SK-N-SH (cell line): ENCODE measurements around the gene DMBT1. TPM values are rescaled to one million over a fixed set of nuclear protein-coding genes. Genes with fewer than 3 reads are reported as not detected.

Experiments used
- CTCF ChIA-PET: fragments of 300-600, 350-600 bp; formaldehyde crosslinking; extraction: SDS; loops from one replicate; lab custom pipeline; 2021; lab: Yijun Ruan, JAX
- POLR2A ChIA-PET: fragments of 350-600 bp; sonication (Branson Sonifier 250); formaldehyde crosslinking; extraction: SDS; loops from one replicate; lab custom pipeline; 2020; ENCODE audit warnings: antibody characterized with exemption, inconsistent platforms; lab: Yijun Ruan, JAX
- DNase-seq: peaks from one replicate; pipeline ENCODE4 v3.0.0; 2012
- H2AFZ ChIP-seq: fragments of 200-600 bp; sonication (generic); 2 replicates; pipeline ENCODE4 v1.8.1; 2016; ENCODE audit warnings: antibody characterized with exemption, mild to moderate bottlenecking, low read depth
- H3F3A ChIP-seq: fragments of 200-600 bp; sonication (generic); replicated peaks from 2 replicates; pipeline ENCODE3; 2016; ENCODE audit warnings: antibody characterized with exemption, mild to moderate bottlenecking; ENCODE audit not compliant: insufficient read depth
- H3K27ac ChIP-seq, 2 experiments: fragments of 200-500 bp in 1 of 2; fragments of 200-600 bp in 1 of 2; sonication (Bioruptor generic) in 1 of 2; sonication (generic), shearing (Covaris generic) in 1 of 2; 2 replicates each; pipeline versions ENCODE4 v1.5.1 to v1.6.1; 2014 to 2016; ENCODE audit warnings: low read depth in 2 of 2, inconsistent platforms in 1 of 2, low read length in 1 of 2, mild to moderate bottlenecking in 1 of 2, mixed read lengths in 1 of 2
- H3K27me3 ChIP-seq: fragments of 200-600 bp; sonication (generic), shearing (Covaris generic); 2 replicates; pipeline ENCODE4 v1.6.1; 2016; ENCODE audit warnings: mixed run types; ENCODE audit not compliant: insufficient read depth
- H3K36me3 ChIP-seq, 2 experiments: fragments of 200-500 bp in 1 of 2; fragments of 200-600 bp in 1 of 2; sonication (Bioruptor generic) in 1 of 2; sonication (generic) in 1 of 2; replicated peaks in 1 of 2; 2 replicates each; pipeline versions ENCODE3 to v1.5.1; 2014 to 2016; ENCODE audit warnings: low read length in 1 of 2, mild to moderate bottlenecking in 1 of 2; ENCODE audit not compliant: insufficient read depth in 2 of 2, control insufficient read depth in 1 of 2
- H3K4me1 ChIP-seq, 2 experiments: fragments of 200-500 bp in 1 of 2; fragments of 200-600 bp in 1 of 2; sonication (Bioruptor generic) in 1 of 2; sonication (generic), shearing (Covaris generic) in 1 of 2; 2 replicates each; pipeline versions ENCODE4 v1.5.1 to v1.6.1; 2014 to 2016; ENCODE audit warnings: low read depth in 1 of 2, low read length in 1 of 2, mixed run types in 1 of 2; ENCODE audit not compliant: insufficient read depth in 2 of 2, control insufficient read depth in 1 of 2
- H3K4me2 ChIP-seq: fragments of 200-600 bp; sonication (generic), shearing (Covaris generic); 2 replicates; pipeline ENCODE4 v1.6.1; 2017; ENCODE audit warnings: mixed run types
- H3K4me3 ChIP-seq, 2 experiments: fragments of 200-500 bp in 1 of 2; fragments of 200-600 bp in 1 of 2; sonication (Bioruptor generic) in 1 of 2; sonication (generic), shearing (Covaris generic) in 1 of 2; 2 replicates each; pipeline versions ENCODE4 v1.5.1 to v1.8.1; 2014 to 2016; ENCODE audit warnings: low read depth in 2 of 2, inconsistent platforms in 1 of 2, low read length in 1 of 2, mild to moderate bottlenecking in 1 of 2, mixed read lengths in 1 of 2, moderate library complexity in 1 of 2
- H3K79me2 ChIP-seq: fragments of 200-600 bp; sonication (generic); 2 replicates; pipeline ENCODE4 v1.8.1; 2017; ENCODE audit warnings: mild to moderate bottlenecking; ENCODE audit not compliant: insufficient read depth
- H3K9ac ChIP-seq: fragments of 200-600 bp; sonication (generic); 2 replicates; pipeline ENCODE4 v1.6.1; 2017; ENCODE audit warnings: mixed run types
- H3K9me2 ChIP-seq: fragments of 200-600 bp; sonication (generic); 2 replicates; pipeline ENCODE4 v1.6.1; 2017; ENCODE audit warnings: mixed run types
- H3K9me3 ChIP-seq: fragments of 200-600 bp; sonication (generic); 2 replicates; pipeline ENCODE4 v1.6.1; 2017; ENCODE audit warnings: mixed run types, mild to moderate bottlenecking, moderate library complexity
- H4K20me1 ChIP-seq: fragments of 200-600 bp; sonication (generic); 2 replicates; pipeline ENCODE4 v1.6.1; 2017; ENCODE audit warnings: mild to moderate bottlenecking, mixed run types; ENCODE audit not compliant: insufficient read depth
- CHD2 ChIP-seq: fragments of 150-350 bp; IDR thresholded peaks from 2 replicates; pipeline ENCODE4 v1.6.1; 2018; ENCODE audit warnings: low read length; ENCODE audit not compliant: partially characterized antibody
- CTCF ChIP-seq: fragments of 200-600 bp; sonication (generic); IDR thresholded peaks from 2 replicates; pipeline ENCODE4 v1.6.1; 2017; ENCODE audit warnings: antibody characterized with exemption, mild to moderate bottlenecking, moderate library complexity
- EZH2phosphoT487 ChIP-seq: fragments of 200-600 bp; sonication (generic); IDR thresholded peaks from 2 replicates; pipeline ENCODE4 v1.6.1; 2017; ENCODE audit warnings: low read depth, mixed run types, mild to moderate bottlenecking, antibody characterized with exemption, moderate library complexity, borderline replicate concordance
- FOSL2 ChIP-seq: IDR thresholded peaks from 2 replicates; pipeline ENCODE4 v1.4.0; 2012; ENCODE audit warnings: low read depth, mild to moderate bottlenecking, moderate library complexity, borderline replicate concordance
- GATA2 ChIP-seq: sonication (generic); formaldehyde crosslinking; IDR thresholded peaks from 2 replicates; pipeline ENCODE4 v1.5.0; 2020; ENCODE audit warnings: mild to moderate bottlenecking, missing genetic modification reagents
- IRF3 ChIP-seq: fragments of 150-350 bp; IDR thresholded peaks from 2 replicates; pipeline ENCODE4 v1.6.1; 2016; ENCODE audit warnings: mild to moderate bottlenecking, low read depth, low read length
- PBX3 ChIP-seq: IDR thresholded peaks from 2 replicates; pipeline ENCODE4; 2012
- RAD21 ChIP-seq: IDR thresholded peaks from 2 replicates; pipeline ENCODE4 v1.6.1; 2012; ENCODE audit warnings: mild to moderate bottlenecking, low read length
- SIN3A ChIP-seq: IDR thresholded peaks from 2 replicates; pipeline ENCODE4 v1.6.1; 2012; ENCODE audit warnings: low read depth, mild to moderate bottlenecking, low read length, moderate library complexity, borderline replicate concordance
- TEAD4 ChIP-seq: IDR thresholded peaks from 2 replicates; pipeline ENCODE4 v1.4.0; 2012; ENCODE audit warnings: mild to moderate bottlenecking, borderline replicate concordance; ENCODE audit not compliant: insufficient read depth
- USF2 ChIP-seq: fragments of 150-350 bp; IDR thresholded peaks from 2 replicates; pipeline ENCODE4 v1.6.1; 2017; ENCODE audit warnings: antibody characterized with exemption, low read length, low read depth, borderline replicate concordance
- YY1 ChIP-seq: IDR thresholded peaks from 2 replicates; pipeline ENCODE4 v1.4.0; 2012; ENCODE audit warnings: low read depth, mild to moderate bottlenecking
- ZBTB33 ChIP-seq: IDR thresholded peaks from 2 replicates; pipeline ENCODE4 v1.4.0; 2012; ENCODE audit warnings: low read depth, borderline replicate concordance
- WGBS: methylation state at CpG from one replicate; pipeline ENCODE4 v1.1.6; 2017; ENCODE audit warnings: low lambda C conversion rate; 5-methylcytosine and 5-hydroxymethylcytosine counted together
- polyA plus RNA-seq, 3 experiments: library from polyadenylated mRNA; depleted of rRNA; stranded (reverse); fragments of >200 nt; gene quantifications; 2 replicates each; pipeline ENCODE4 v1.2.3, GENCODE V29; 2012

The DMBT1 gene
- polyA plus RNA-seq, 1 of the 3 experiments (the other 2 are of a cell fraction), result not detected

GRCh38 chr10:122588381-122588780 is 27.8 kb downstream of the DMBT1 start (continued):
- no peak for TF ChIP-seq ZBTB33
- no peak for TF ChIP-seq RAD21
- no peak for TF ChIP-seq SIN3A
- TF ChIP-seq USF2, result no peak
- no peak for TF ChIP-seq FOSL2
- no peak for TF ChIP-seq CHD2
- TF ChIP-seq TEAD4, result no peak
- TF ChIP-seq EZH2phosphoT487, result no peak

GRCh38 chr10:122590153-122590552 is 29.6 kb downstream of the DMBT1 start:
- H4K20me1 ChIP-seq, result no peaks in the 10 kb centered on the region
- no peak for DNase-seq
- no peak overlapping the region for H2AFZ ChIP-seq
- CTCF ChIA-PET, result interaction anchor here (1.6 kb wide), 1 partner anchor 24 kb away, joined by 6 read pairs; no protein-coding TSS in a partner anchor
- H3K9ac ChIP-seq, result no peak overlapping the region
- H3K9me2 ChIP-seq, result no peaks in the 10 kb centered on the region
- no peaks in the 10 kb centered on the region; the same call in 1 of the 2 replicates for H3K27me3 ChIP-seq
- 12% methylated on average over 2 of the region's 3 CpGs for WGBS
- H3K4me1 ChIP-seq, result no peaks in the 10 kb centered on the region
- POLR2A ChIA-PET, result no interaction called here
- H3K4me2 ChIP-seq, result no peak overlapping the region
- H3K4me3 ChIP-seq, result no peak overlapping the region
- H3K79me2 ChIP-seq, result no peaks in the 10 kb centered on the region
- no peak overlapping the region for H3K27ac ChIP-seq
- no peaks in the 10 kb centered on the region for H3F3A ChIP-seq
- H3K9me3 ChIP-seq, result no peaks in the 10 kb centered on the region
- H3K36me3 ChIP-seq, result no peaks in the 10 kb centered on the region
- TF ChIP-seq YY1, result no peak
- TF ChIP-seq CTCF, result no peak
- no peak for TF ChIP-seq PBX3
- no peak for TF ChIP-seq USF2
- TF ChIP-seq SIN3A, result no peak
- TF ChIP-seq IRF3, result no peak
- no peak for TF ChIP-seq EZH2phosphoT487
- no peak for TF ChIP-seq GATA2
